OCI-LY3 (cell line): ENCODE data around the gene DENND4A.

ENCODE experiments used
- H2AFZ ChIP-seq: fragments of 200-600, 300-600 bp; shearing (Covaris generic); 2 replicates; pipeline ENCODE4 v1.6.0; 2014; ENCODE audit warnings: antibody characterized with exemption, low read depth, low read length
- H3K27ac ChIP-seq: fragments of 200-600, 300-600 bp; sonication (generic); 2 replicates; pipeline ENCODE4 v1.5.1; 2014; ENCODE audit warnings: mild to moderate bottlenecking, low read length, moderate library complexity, mixed read lengths
- H3K27me3 ChIP-seq: fragments of 200-600, 300-600 bp; sonication (generic); 2 replicates; pipeline ENCODE4 v1.6.1; 2014; ENCODE audit warnings: low read depth, low read length, mixed read lengths
- H3K36me3 ChIP-seq: fragments of 200-600, 300-600 bp; sonication (generic); replicated peaks from 2 replicates; pipeline ENCODE3; 2014; ENCODE audit warnings: low read depth, low read length, mixed read lengths
- H3K4me1 ChIP-seq: fragments of 300-600, 200-600 bp; sonication (generic); 2 replicates; pipeline ENCODE4 v1.6.1; 2014; ENCODE audit warnings: low read length, mixed read lengths
- H3K4me2 ChIP-seq: fragments of 200-600, 300-600 bp; sonication (generic); 2 replicates; pipeline ENCODE4 v1.6.1; 2014; ENCODE audit warnings: low read length, mixed read lengths
- H3K4me3 ChIP-seq: fragments of 300-600, 200-600 bp; sonication (generic); 2 replicates; pipeline ENCODE4 v1.5.1; 2014; ENCODE audit warnings: antibody characterized with exemption, mild to moderate bottlenecking, low read length, moderate library complexity
- H3K79me2 ChIP-seq: fragments of 300-600, 200-600 bp; shearing (Covaris generic); 2 replicates; pipeline ENCODE4 v1.6.1; 2014; ENCODE audit warnings: mild to moderate bottlenecking, low read length, mixed read lengths
- H3K9ac ChIP-seq: fragments of 300-600, 200-600 bp; shearing (Covaris generic); 2 replicates; pipeline ENCODE4 v1.6.0; 2014; ENCODE audit warnings: mild to moderate bottlenecking, low read length, moderate library complexity
- H3K9me3 ChIP-seq: fragments of 200-600, 300-600 bp; shearing (Covaris generic); 2 replicates; pipeline ENCODE4 v1.6.1; 2014; ENCODE audit warnings: low read length, mixed read lengths; ENCODE audit not compliant: insufficient read depth
- H4K20me1 ChIP-seq: fragments of 200-600, 300-600 bp; sonication (generic); 2 replicates; pipeline ENCODE4 v1.6.1; 2016; ENCODE audit warnings: low read length, mixed read lengths; ENCODE audit not compliant: insufficient read depth
- CTCF ChIP-seq: fragments of 200-600, 300-600 bp; sonication (generic); IDR thresholded peaks from 2 replicates; pipeline ENCODE4 v1.5.1; 2014; ENCODE audit warnings: antibody characterized with exemption, low read length, low read depth
- EZH2phosphoT487 ChIP-seq: fragments of 200-600 bp; shearing (Covaris generic); IDR thresholded peaks from 2 replicates; pipeline ENCODE4 v1.6.1; 2018; ENCODE audit warnings: antibody characterized with exemption, mixed run types, low read depth

Gene DENND4A

GRCh38 chr15:65722191-65722590 is 69.9 kb downstream of the DENND4A start:
- no peak overlapping the region for H3K9ac ChIP-seq
- no peak overlapping the region for H3K27ac ChIP-seq
- H3K4me2 ChIP-seq: no peak overlapping the region
- H3K36me3 ChIP-seq: peaks cover 43% of the 10 kb centered on the region
- H2AFZ ChIP-seq: no peak overlapping the region
- H4K20me1 ChIP-seq: no peaks in the 10 kb centered on the region
- no peak for TF ChIP-seq EZH2phosphoT487
- no peak for TF ChIP-seq CTCF
- H3K79me2 ChIP-seq: no peaks in the 10 kb centered on the region
- no peak overlapping the region for H3K4me3 ChIP-seq
- H3K27me3 ChIP-seq: no peaks in the 10 kb centered on the region
- no peaks in the 10 kb centered on the region for H3K4me1 ChIP-seq
- no peaks in the 10 kb centered on the region for H3K9me3 ChIP-seq

- H2AFZ ChIP-seq: no peak overlapping the region
- H4K20me1 ChIP-seq: peaks cover 6% of the 10 kb centered on the region; the same call in 1 of the 2 replicates
- peaks cover 8% of the 10 kb centered on the region for H3K4me1 ChIP-seq
- no peaks in the 10 kb centered on the region for H3K79me2 ChIP-seq
- TF ChIP-seq CTCF: no peak
- no peak for TF ChIP-seq EZH2phosphoT487
- no peak overlapping the region for H3K9ac ChIP-seq
- H3K36me3 ChIP-seq: peaks cover 51% of the 10 kb centered on the region
- no peaks in the 10 kb centered on the region for H3K9me3 ChIP-seq
- no peak overlapping the region for H3K27ac ChIP-seq
- no peak overlapping the region for H3K4me2 ChIP-seq
- no peaks in the 10 kb centered on the region for H3K27me3 ChIP-seq
- H3K4me3 ChIP-seq: no peak overlapping the region
These were observed 79.7 kb downstream of the DENND4A start for GRCh38 chr15:65712415-65712814.

GRCh38 chr15:65695081-65695480 is 97.0 kb downstream of the DENND4A start:
- Histone ChIP-seq H3K36me3 (peaks cover 53% of the 10 kb centered on the region), H3K79me2 (no peaks in the 10 kb centered on the region), H3K4me1 (peaks cover 13% of the 10 kb centered on the region), H2AFZ (no peak overlapping the region), H3K27me3 (no peaks in the 10 kb centered on the region), H3K4me2 (no peak overlapping the region), H3K27ac (no peak overlapping the region), H3K4me3 (no peak overlapping the region), H4K20me1 (no peaks in the 10 kb centered on the region; the same call in 1 of the 2 replicates), H3K9me3 (no peaks in the 10 kb centered on the region), H3K9ac (no peak overlapping the region)
- TF ChIP-seq CTCF: no peak
- TF ChIP-seq EZH2phosphoT487: no peak

GRCh38 chr15:65690778-65691177 is 101.3 kb downstream of the DENND4A start:
- Histone ChIP-seq H3K36me3 (peaks cover 70% of the 10 kb centered on the region), H2AFZ (no peak overlapping the region), H3K27ac (no peak overlapping the region)

More at GRCh38 chr15:65690778-65691177, 101.3 kb downstream of the DENND4A start:
- Histone ChIP-seq H3K4me2 (no peak overlapping the region), H3K4me3 (no peak overlapping the region), H3K4me1 (peaks cover 23% of the 10 kb centered on the region), H3K9me3 (peaks cover 5% of the 10 kb centered on the region; the same call in 1 of the 2 replicates), H3K27me3 (no peaks in the 10 kb centered on the region), H4K20me1 (peaks cover 6% of the 10 kb centered on the region; the same call in 1 of the 2 replicates), H3K9ac (no peak overlapping the region), H3K79me2 (no peaks in the 10 kb centered on the region)
- TF ChIP-seq EZH2phosphoT487 (no peak), CTCF (no peak)
